IMR-90 (cell line): ENCODE results near the gene TMEM139. TPM values are rescaled to one million over a fixed set of nuclear protein-coding genes. Genes with fewer than 3 reads are reported as not detected.

Experiments
- ATAC-seq: fragments of 200-7000 bp; cut with Tn5 transposase; 2 replicates; pipeline ENCODE4 v1.9.1; 2020; ENCODE audit warnings: low read depth, mild to moderate bottlenecking, moderate library complexity
- BruUV-seq: library from RNA; stranded (reverse); fragments of 400-500 nt; replicated peaks from 2 replicates; lab custom pipeline; 2021; lab: Mats Ljungman, UMichigan
- CTCF ChIA-PET: fragments of 300-600 bp; formaldehyde crosslinking; extraction: SDS; loops from one replicate; lab custom pipeline; 2021; ENCODE audit warnings: antibody characterized with exemption; lab: Yijun Ruan, JAX
- POLR2A ChIA-PET: fragments of 300-600 bp; sonication (Branson Sonifier 250); formaldehyde crosslinking; loops from one replicate; lab custom pipeline; 2022; ENCODE audit warnings: antibody characterized with exemption; ENCODE audit not compliant: unreplicated experiment; lab: Charles Lee
- DNase-seq: peaks from one replicate; pipeline ENCODE4 v3.0.0; 2013
- H2AFZ ChIP-seq: replicated peaks from 2 replicates; pipeline ENCODE3; 2013; ENCODE audit warnings: low read length, mild to moderate bottlenecking; ENCODE audit not compliant: poor library complexity
- H2AK5ac ChIP-seq: 2 replicates; pipeline ENCODE4 v1.6.1; 2013; ENCODE audit warnings: low read depth, low read length, inconsistent platforms
- H2AK9ac ChIP-seq: replicated peaks from 2 replicates; pipeline ENCODE3; 2013; ENCODE audit warnings: mild to moderate bottlenecking, low read depth, low read length, moderate library complexity; ENCODE audit not compliant: poor library complexity
- H2BK120ac ChIP-seq: 2 replicates; pipeline ENCODE4 v1.6.1; 2013; ENCODE audit warnings: low read depth, low read length, inconsistent platforms
- H2BK15ac ChIP-seq: 3 replicates; pipeline ENCODE4 v1.6.1; 2013; ENCODE audit warnings: low read depth, low read length, inconsistent platforms
- H2BK20ac ChIP-seq: 2 replicates; pipeline ENCODE4 v1.6.1; 2013; ENCODE audit warnings: low read depth, mild to moderate bottlenecking, inconsistent platforms, low read length, moderate library complexity
- H2BK5ac ChIP-seq: 2 replicates; pipeline ENCODE4 v1.6.1; 2013; ENCODE audit warnings: mild to moderate bottlenecking, low read depth, low read length, inconsistent platforms; ENCODE audit not compliant: poor library complexity, severe bottlenecking
- H3K14ac ChIP-seq: replicated peaks from 2 replicates; pipeline ENCODE4 v1.6.1; 2013; ENCODE audit warnings: low read depth, low read length, inconsistent platforms
- H3K18ac ChIP-seq: 2 replicates; pipeline ENCODE4 v1.6.1; 2013; ENCODE audit warnings: low read depth, low read length, control low read depth
- H3K23ac ChIP-seq: 2 replicates; pipeline ENCODE4 v1.6.1; 2013; ENCODE audit warnings: low read depth, low read length, inconsistent platforms
- H3K27ac ChIP-seq: 2 replicates; pipeline ENCODE4 v1.5.1; 2013; ENCODE audit warnings: mild to moderate bottlenecking, control low read depth, low read length; ENCODE audit not compliant: insufficient read depth
- H3K27me3 ChIP-seq: 2 replicates; pipeline ENCODE4 v1.6.1; 2013; ENCODE audit warnings: low read length; ENCODE audit not compliant: control insufficient read depth, insufficient read depth
- H3K36me3 ChIP-seq: 2 replicates; pipeline ENCODE4 v1.6.1; 2013; ENCODE audit warnings: low read length, mixed read lengths; ENCODE audit not compliant: control insufficient read depth, insufficient read depth
- H3K4ac ChIP-seq: 2 replicates; pipeline ENCODE4 v1.6.1; 2013; ENCODE audit warnings: low read depth, low read length, inconsistent platforms
- H3K4me1 ChIP-seq: 2 replicates; pipeline ENCODE4 v1.6.1; 2013; ENCODE audit warnings: low read length, mixed read lengths; ENCODE audit not compliant: control insufficient read depth, insufficient read depth
- H3K4me2 ChIP-seq: 2 replicates; pipeline ENCODE4 v1.6.1; 2013; ENCODE audit warnings: low read depth, mild to moderate bottlenecking, control low read depth, low read length, moderate library complexity
- H3K4me3 ChIP-seq: 2 replicates; pipeline ENCODE4 v1.5.1; 2013; ENCODE audit warnings: low read depth, mild to moderate bottlenecking, control low read depth, low read length, moderate library complexity; ENCODE audit not compliant: insufficient read depth
- H3K56ac ChIP-seq: 2 replicates; pipeline ENCODE4 v1.6.1; 2013; ENCODE audit warnings: low read length, inconsistent platforms; ENCODE audit not compliant: insufficient read depth; ENCODE audit errors: extremely low read depth
- H3K79me1 ChIP-seq, 2 experiments: 2 replicates each; pipeline ENCODE4 v1.6.1; 2013; ENCODE audit warnings: low read length in 2 of 2, inconsistent platforms in 1 of 2, low read depth in 1 of 2
- H3K9ac ChIP-seq: 2 replicates; pipeline ENCODE4 v1.6.1; 2013; ENCODE audit warnings: low read depth, low read length, control low read depth
- H3K9me1 ChIP-seq: 2 replicates; pipeline ENCODE4 v1.6.1; 2013; ENCODE audit warnings: low read length, inconsistent platforms; ENCODE audit not compliant: insufficient read depth
- H3K9me3 ChIP-seq: 2 replicates; pipeline ENCODE4 v1.6.1; 2013; ENCODE audit warnings: low read length; ENCODE audit not compliant: control insufficient read depth, insufficient read depth
- H4K20me1 ChIP-seq: 2 replicates; pipeline ENCODE4 v1.6.1; 2013; ENCODE audit warnings: low read length, inconsistent platforms; ENCODE audit not compliant: insufficient read depth
- H4K5ac ChIP-seq: 2 replicates; pipeline ENCODE4 v1.6.1; 2013; ENCODE audit warnings: mild to moderate bottlenecking, low read depth, low read length, control low read depth
- H4K8ac ChIP-seq, 2 experiments: 2 replicates each; pipeline ENCODE4 v1.6.1; 2013; ENCODE audit warnings: low read depth in 2 of 2, low read length in 2 of 2, control low read depth in 1 of 2, inconsistent platforms in 1 of 2
- H4K91ac ChIP-seq: 2 replicates; pipeline ENCODE4 v1.6.1; 2013; ENCODE audit warnings: low read depth, low read length, inconsistent platforms; ENCODE audit not compliant: insufficient read depth
- BHLHE40 ChIP-seq: fragments of 150-350 bp; IDR thresholded peaks from 2 replicates; pipeline ENCODE4 v1.6.1; 2016; ENCODE audit warnings: mild to moderate bottlenecking, low read depth, low read length
- CEBPB ChIP-seq: IDR thresholded peaks from 2 replicates; pipeline ENCODE4 v1.6.1; 2012; ENCODE audit warnings: low read depth, low read length, improper control_type of control experiment
- CHD1 ChIP-seq: IDR thresholded peaks from 2 replicates; pipeline ENCODE4 v1.6.1; 2012; ENCODE audit warnings: low read depth, low read length, improper control_type of control experiment
- CTCF ChIP-seq: conservative IDR thresholded peaks from 2 replicates; pipeline ENCODE4 v1.5.1; 2012; ENCODE audit warnings: mild to moderate bottlenecking, low read depth, low read length, improper control_type of control experiment
- FOS ChIP-seq: fragments of 150-350 bp; IDR thresholded peaks from 2 replicates; pipeline ENCODE4 v1.6.1; 2016; ENCODE audit warnings: low read depth, low read length
- MAFK ChIP-seq: IDR thresholded peaks from 2 replicates; pipeline ENCODE4 v1.6.1; 2012; ENCODE audit warnings: low read depth, low read length, improper control_type of control experiment
- MAZ ChIP-seq: IDR thresholded peaks from 2 replicates; pipeline ENCODE4 v1.6.1; 2012; ENCODE audit warnings: low read depth, mild to moderate bottlenecking, low read length, improper control_type of control experiment, moderate library complexity, borderline replicate concordance
- MXI1 ChIP-seq: IDR thresholded peaks from 2 replicates; pipeline ENCODE4 v1.6.1; 2012; ENCODE audit warnings: low read depth, mild to moderate bottlenecking, low read length, moderate library complexity, borderline replicate concordance
- NFE2L2 ChIP-seq: fragments of 150-350 bp; IDR thresholded peaks from 2 replicates; pipeline ENCODE4 v1.6.1; 2016; ENCODE audit warnings: low read depth, mild to moderate bottlenecking, low read length
- POLR2A ChIP-seq: IDR thresholded peaks from 2 replicates; pipeline ENCODE4 v1.6.1; 2012; ENCODE audit warnings: mild to moderate bottlenecking, low read depth, low read length
- RAD21 ChIP-seq: IDR thresholded peaks from 2 replicates; pipeline ENCODE4 v1.6.1; 2012; ENCODE audit warnings: low read length, improper control_type of control experiment
- RCOR1 ChIP-seq: IDR thresholded peaks from 2 replicates; pipeline ENCODE4 v1.6.1; 2012; ENCODE audit warnings: mild to moderate bottlenecking, low read length, improper control_type of control experiment; ENCODE audit not compliant: insufficient replicate concordance
- RFX5 ChIP-seq: IDR thresholded peaks from 2 replicates; pipeline ENCODE4 v1.8.0; 2012; ENCODE audit warnings: low read depth, mild to moderate bottlenecking, low read length, moderate library complexity
- SMC3 ChIP-seq: fragments of 150-350 bp; IDR thresholded peaks from 2 replicates; pipeline ENCODE4 v1.6.1; 2016; ENCODE audit warnings: low read depth, mild to moderate bottlenecking, antibody characterized with exemption, low read length, moderate library complexity
- USF2 ChIP-seq: fragments of 150-350 bp; IDR thresholded peaks from 2 replicates; pipeline ENCODE4 v1.6.1; 2017; ENCODE audit warnings: mild to moderate bottlenecking, antibody characterized with exemption, low read length, low read depth
- WGBS, 2 experiments: methylation state at CpG; one replicate each; pipeline versions ENCODE4 v1.1.5 to v1.1.7; 2013; ENCODE audit warnings: missing lambda C conversion rate in 2 of 2; ENCODE audit not compliant: insufficient read length in 1 of 2; ENCODE audit errors: extremely low coverage in 2 of 2; 5-methylcytosine and 5-hydroxymethylcytosine counted together
- dilution Hi-C: fragments of 300-500 bp; cut with HindIII; formaldehyde crosslinking; loops from one replicate; pipeline ENCODE4 v1.14.3; 2018; ENCODE audit warnings: low sequenced_read_pairs; ENCODE audit not compliant: unreplicated experiment
- in situ Hi-C: fragments of 300-500 bp; cut with MboI; formaldehyde crosslinking; loops from 3 replicates; pipeline ENCODE4 v1.14.3; 2019; ENCODE audit warnings: low sequenced_read_pairs, inconsistent platforms, mixed read lengths
- intact Hi-C: fragments of 100-400 bp; cut with micrococcal nuclease; formaldehyde crosslinking; loops from 2 replicates; pipeline ENCODE4 v1.10.0; 2022
- polyA plus RNA-seq, 3 experiments: library from polyadenylated mRNA; depleted of rRNA; stranded (reverse); fragments of >200 nt; gene quantifications; 2 replicates each; pipeline ENCODE4 v1.2.3, GENCODE V29; 2012; ENCODE audit warnings: low replicate concordance in 1 of 3
- total RNA-seq: library from RNA; depleted of rRNA; stranded (reverse); fragments of >200 nt; gene quantifications from 2 replicates; pipeline ENCODE4 v1.2.3, GENCODE V29; 2012
- TF ChIP-seq, protein P1 (sequence below): fragments of 150-350 bp; IDR thresholded peaks from 2 replicates; pipeline ENCODE4 v1.6.1; 2016; ENCODE audit warnings: low read depth, mild to moderate bottlenecking, low read length, moderate library complexity, borderline replicate concordance

The TMEM139 gene
- total and polyA plus RNA-seq, 2 of the 4 experiments (the other 2 are of a cell fraction), result 0.07 TPM; not detected in 1

GRCh38 chr7:143281529-143281928 is 3.2 kb upstream of the TMEM139 start:
- no peak overlapping the region for H3K14ac ChIP-seq
- H3K9ac ChIP-seq, result no peak overlapping the region
- no peaks in the 10 kb centered on the region for H4K20me1 ChIP-seq
- ATAC-seq (no peak), DNase-seq (no peak)
- no peak overlapping the region for H2BK120ac ChIP-seq
- H2AFZ ChIP-seq, result no peak overlapping the region
- H4K8ac ChIP-seq, result no peak overlapping the region
- H2AK9ac ChIP-seq, result no peak overlapping the region
- no peak overlapping the region for H3K23ac ChIP-seq
- H3K18ac ChIP-seq, result no peak overlapping the region
- no peak overlapping the region for H3K4me3 ChIP-seq
- H2BK20ac ChIP-seq, result no peak overlapping the region
- no peak overlapping the region for H4K5ac ChIP-seq
- WGBS, 2 experiments, result no CpG with 5 or more reads among the region's 2 CpGs
- no peak for TF ChIP-seq RCOR1
- no peak for TF ChIP-seq MAZ
- TF ChIP-seq, protein P1, sequence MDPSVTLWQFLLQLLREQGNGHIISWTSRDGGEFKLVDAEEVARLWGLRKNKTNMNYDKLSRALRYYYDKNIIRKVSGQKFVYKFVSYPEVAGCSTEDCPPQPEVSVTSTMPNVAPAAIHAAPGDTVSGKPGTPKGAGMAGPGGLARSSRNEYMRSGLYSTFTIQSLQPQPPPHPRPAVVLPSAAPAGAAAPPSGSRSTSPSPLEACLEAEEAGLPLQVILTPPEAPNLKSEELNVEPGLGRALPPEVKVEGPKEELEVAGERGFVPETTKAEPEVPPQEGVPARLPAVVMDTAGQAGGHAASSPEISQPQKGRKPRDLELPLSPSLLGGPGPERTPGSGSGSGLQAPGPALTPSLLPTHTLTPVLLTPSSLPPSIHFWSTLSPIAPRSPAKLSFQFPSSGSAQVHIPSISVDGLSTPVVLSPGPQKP, result no peak
- no peak for TF ChIP-seq RAD21
- TF ChIP-seq MXI1, result no peak
- no peak for TF ChIP-seq NFE2L2
- no peak for TF ChIP-seq USF2
- no peak for TF ChIP-seq SMC3
- no peak for TF ChIP-seq FOS
- no peak for TF ChIP-seq RFX5
- TF ChIP-seq CEBPB, result no peak
- no peak for TF ChIP-seq CHD1
- no peak for TF ChIP-seq POLR2A
- TF ChIP-seq BHLHE40, result no peak
- no peak for TF ChIP-seq CTCF
- TF ChIP-seq MAFK, result no peak
- POLR2A ChIA-PET, result no interaction called here
- no peak overlapping the region for H3K56ac ChIP-seq
- in situ Hi-C loops, result no loop called here
- CTCF ChIA-PET, result no interaction called here
- H3K27ac ChIP-seq, result no peak overlapping the region
- BruUV-seq, result no TSS peak
- no peak overlapping the region for H4K91ac ChIP-seq
- H3K79me1 ChIP-seq, result no peaks in the 10 kb centered on the region
- H3K36me3 ChIP-seq, result no peaks in the 10 kb centered on the region
- no peaks in the 10 kb centered on the region for H3K9me3 ChIP-seq
- H2BK15ac ChIP-seq, result no peak overlapping the region
- intact Hi-C loops, result no loop called here
- no peak overlapping the region for H3K4ac ChIP-seq
- dilution Hi-C loops, result no loop called here
- no peaks in the 10 kb centered on the region for H3K27me3 ChIP-seq
- no peak overlapping the region for H3K4me2 ChIP-seq
- no peak overlapping the region for H2AK5ac ChIP-seq
- no peak overlapping the region for H2BK5ac ChIP-seq
- H3K9me1 ChIP-seq, result no peaks in the 10 kb centered on the region
- no peaks in the 10 kb centered on the region for H3K4me1 ChIP-seq
